ENCODE measurements around the gene TNMD. TPM values are rescaled to one million over a fixed set of nuclear protein-coding genes. Genes with fewer than 3 reads are reported as not detected.

Gene TNMD
- total RNA-seq, 1 experiment from 2014 or later = not detected

DNA sequence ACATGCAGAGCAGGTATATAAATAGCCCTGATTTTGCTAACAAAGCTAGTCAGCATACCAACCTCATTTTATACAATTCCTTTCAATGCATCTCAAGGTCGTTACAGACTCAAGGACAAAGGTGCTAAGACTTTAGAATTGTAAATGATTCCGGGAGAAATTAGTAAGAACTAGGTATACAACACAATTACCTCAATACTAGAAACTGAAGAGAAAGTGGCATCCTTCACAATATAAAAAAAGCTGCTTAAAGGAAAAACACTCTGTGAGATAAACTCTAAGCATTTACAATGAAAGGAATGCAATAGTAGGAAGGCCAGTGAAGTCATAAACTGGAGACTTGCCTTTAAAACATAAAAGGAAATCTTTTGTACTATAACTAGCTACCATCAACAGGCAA lies 11.9 kb downstream of the TNMD start:
- H3K9ac ChIP-seq (ENCODE audit: low read length) = no peak overlapping the region
- H3K4me2 ChIP-seq (ENCODE audit: low read length) = no peak overlapping the region
- H3K4me3 ChIP-seq (replicated peaks in 1 of 2; ENCODE audit: low read depth in 1 of 2, low read length in 2 of 2) = no peak overlapping the region
- no peaks in the 10 kb centered on the region for H3K4me1 ChIP-seq (ENCODE audit: control insufficient read depth in 1 of 2, insufficient read depth in 2 of 2, low read length in 2 of 2)
- RAD21 ChIA-PET (ENCODE audit: low non-redundant PET in 1 of 2, low total read pairs in 2 of 2, uncharacterized antibody in 2 of 2, unreplicated experiment in 2 of 2) = no interaction called here
- TF ChIP-seq, protein P1, sequence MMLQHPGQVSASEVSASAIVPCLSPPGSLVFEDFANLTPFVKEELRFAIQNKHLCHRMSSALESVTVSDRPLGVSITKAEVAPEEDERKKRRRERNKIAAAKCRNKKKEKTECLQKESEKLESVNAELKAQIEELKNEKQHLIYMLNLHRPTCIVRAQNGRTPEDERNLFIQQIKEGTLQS (IDR thresholded peaks at IDR 0.05) = no peak
- TF ChIP-seq FOSL1 (IDR thresholded peaks at IDR 0.05; ENCODE audit: low read depth) = no peak
- TF ChIP-seq EZH2 (IDR thresholded peaks at IDR 0.05) = no peak
- TF ChIP-seq RAD21 (IDR thresholded peaks at IDR 0.05; ENCODE audit: low read depth) = no peak
- 0 out of 2 replicates have a peak, but pooled peaks cover 4% of the 10 kb centered on the region for H3K27me3 ChIP-seq (ENCODE audit: insufficient read depth, low read length)
- H2AFZ ChIP-seq (ENCODE audit: low read depth, low read length, poor library complexity, severe bottlenecking) = no peak overlapping the region
- H3K36me3 ChIP-seq (ENCODE audit: control insufficient read depth in 1 of 2, insufficient read depth in 2 of 2, low read length in 2 of 2) = no peaks in the 10 kb centered on the region
- no peaks in the 10 kb centered on the region for H3K9me2 ChIP-seq (ENCODE audit: insufficient read depth)
- H3K79me2 ChIP-seq (ENCODE audit: insufficient read depth, low read length) = no peaks in the 10 kb centered on the region
- intact Hi-C loops (cut with micrococcal nuclease) = no loop called here
- no peaks in the 10 kb centered on the region for H3K9me3 ChIP-seq (ENCODE audit: control insufficient read depth in 1 of 2, insufficient read depth in 1 of 2, low read depth in 1 of 2, low read length in 2 of 2)
- CTCF ChIA-PET = no interaction called here
- H4K20me1 ChIP-seq (ENCODE audit: insufficient read depth) = no peaks in the 10 kb centered on the region
- ATAC-seq (no peak), DNase-seq (ENCODE audit: low read depth, low spot score) (no peak)
- no peak overlapping the region for H3K27ac ChIP-seq (ENCODE audit: low read depth, low read length)
- POLR2A ChIA-PET = no interaction called here
- BruUV-seq (replicated peaks) = no TSS peak

DNA sequence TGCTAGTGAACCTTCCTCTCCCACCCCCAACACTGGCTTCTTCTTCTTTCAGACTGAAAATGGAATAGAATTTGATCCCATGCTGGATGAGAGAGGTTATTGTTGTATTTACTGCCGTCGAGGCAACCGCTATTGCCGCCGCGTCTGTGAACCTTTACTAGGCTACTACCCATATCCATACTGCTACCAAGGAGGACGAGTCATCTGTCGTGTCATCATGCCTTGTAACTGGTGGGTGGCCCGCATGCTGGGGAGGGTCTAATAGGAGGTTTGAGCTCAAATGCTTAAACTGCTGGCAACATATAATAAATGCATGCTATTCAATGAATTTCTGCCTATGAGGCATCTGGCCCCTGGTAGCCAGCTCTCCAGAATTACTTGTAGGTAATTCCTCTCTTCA lies 14.7 kb downstream of the TNMD start:
- no peak overlapping the region for H2AFZ ChIP-seq (ENCODE audit: low read depth, low read length, poor library complexity, severe bottlenecking)
- H3K27me3 ChIP-seq (ENCODE audit: insufficient read depth, low read length) = 0 out of 2 replicates have a peak, but pooled peaks cover 4% of the 10 kb centered on the region
- no peak overlapping the region for H3K9ac ChIP-seq (ENCODE audit: low read length)
- H3K4me1 ChIP-seq (ENCODE audit: control insufficient read depth in 1 of 2, insufficient read depth in 2 of 2, low read length in 2 of 2) = no peaks in the 10 kb centered on the region
- intact Hi-C loops (cut with micrococcal nuclease) = no loop called here
- no peak for TF ChIP-seq RAD21 (IDR thresholded peaks at IDR 0.05; ENCODE audit: low read depth)
- TF ChIP-seq REST (IDR thresholded peaks at IDR 0.05; ENCODE audit: low read depth) = no peak
- no peak for TF ChIP-seq SRF (IDR thresholded peaks at IDR 0.05; ENCODE audit: low read depth)
- TF ChIP-seq ZNF274 (IDR thresholded peaks at IDR 0.05; ENCODE audit: low read depth, low read length) = no peak
- TF ChIP-seq, protein P1 (IDR thresholded peaks at IDR 0.05) = no peak
- TF ChIP-seq CTCF (IDR thresholded peaks at IDR 0.05 in 2 of 3, conservative IDR thresholded peaks at IDR 0.05 in 1 of 3; ENCODE audit: borderline replicate concordance in 1 of 3, insufficient read depth in 1 of 3, low read depth in 2 of 3, low read length in 2 of 3) = no peak
- TF ChIP-seq POLR2A (IDR thresholded peaks at IDR 0.05; ENCODE audit: borderline replicate concordance, extremely low read depth, insufficient read depth, insufficient read length) = no peak
- no peaks in the 10 kb centered on the region for H3K9me2 ChIP-seq (ENCODE audit: insufficient read depth)
- ChIA-PET RAD21 (ENCODE audit: low non-redundant PET in 1 of 2, low total read pairs in 2 of 2, uncharacterized antibody in 2 of 2, unreplicated experiment in 2 of 2) (no interaction called here), POLR2A (no interaction called here), CTCF (no interaction called here)
- no peaks in the 10 kb centered on the region for H3K79me2 ChIP-seq (ENCODE audit: insufficient read depth, low read length)
- H4K20me1 ChIP-seq (ENCODE audit: insufficient read depth) = no peaks in the 10 kb centered on the region
- H3K4me3 ChIP-seq (replicated peaks in 1 of 2; ENCODE audit: low read depth in 1 of 2, low read length in 2 of 2) = no peak overlapping the region
- DNase-seq (ENCODE audit: low read depth, low spot score) = no peak
- no peak for ATAC-seq
- no peaks in the 10 kb centered on the region for H3K9me3 ChIP-seq (ENCODE audit: control insufficient read depth in 1 of 2, insufficient read depth in 1 of 2, low read depth in 1 of 2, low read length in 2 of 2)
- H3K36me3 ChIP-seq (ENCODE audit: control insufficient read depth in 1 of 2, insufficient read depth in 2 of 2, low read length in 2 of 2) = no peaks in the 10 kb centered on the region
- no peak overlapping the region for H3K4me2 ChIP-seq (ENCODE audit: low read length)
- H3K27ac ChIP-seq (ENCODE audit: low read depth, low read length) = no peak overlapping the region
- BruUV-seq (replicated peaks) = no TSS peak
